DOHH2 (cell line): ENCODE results near the gene WDR13.

Experiments
- H3F3A ChIP-seq: fragments of 200-600 bp; sonication (generic), shearing (Covaris generic); 2 replicates; pipeline ENCODE4 v1.6.0; 2016; ENCODE audit warnings: antibody characterized with exemption, mild to moderate bottlenecking; ENCODE audit not compliant: control insufficient read depth, insufficient read depth
- H3K27ac ChIP-seq: fragments of 200-600 bp; sonication (generic); 2 replicates; pipeline ENCODE4 v1.5.1; 2014; ENCODE audit warnings: low read depth, mild to moderate bottlenecking, low read length, moderate library complexity
- H3K27me3 ChIP-seq: fragments of 200-600 bp; sonication (generic); 2 replicates; pipeline ENCODE4 v1.6.1; 2014; ENCODE audit warnings: mild to moderate bottlenecking, low read length, mixed read lengths; ENCODE audit not compliant: control insufficient read depth
- H3K36me3 ChIP-seq: fragments of 200-600 bp; sonication (generic); 2 replicates; pipeline ENCODE4 v1.6.1; 2014; ENCODE audit warnings: mild to moderate bottlenecking, low read length, moderate library complexity, mixed read lengths; ENCODE audit not compliant: control insufficient read depth
- H3K4me1 ChIP-seq: fragments of 200-600 bp; sonication (generic); 2 replicates; pipeline ENCODE4 v1.6.1; 2014; ENCODE audit warnings: mild to moderate bottlenecking, low read length, mixed read lengths; ENCODE audit not compliant: control insufficient read depth
- H3K4me2 ChIP-seq: fragments of 200-600 bp; sonication (generic); 2 replicates; pipeline ENCODE4 v1.6.0; 2014; ENCODE audit warnings: mild to moderate bottlenecking, low read length, moderate library complexity
- H3K4me3 ChIP-seq: fragments of 200-600 bp; sonication (generic); 2 replicates; pipeline ENCODE4 v1.5.1; 2014; ENCODE audit warnings: mild to moderate bottlenecking, low read length, mixed read lengths
- H3K79me2 ChIP-seq: fragments of 200-600 bp; sonication (generic); 2 replicates; pipeline ENCODE4 v1.6.1; 2014; ENCODE audit warnings: mild to moderate bottlenecking, low read length, mixed read lengths; ENCODE audit not compliant: control insufficient read depth
- H3K9me2 ChIP-seq: fragments of 200-600 bp; sonication (generic); replicated peaks from 2 replicates; pipeline ENCODE4 v1.6.1; 2014; ENCODE audit warnings: mild to moderate bottlenecking, low read length, mixed read lengths; ENCODE audit not compliant: control insufficient read depth
- H3K9me3 ChIP-seq: fragments of 200-600 bp; sonication (generic); 2 replicates; pipeline ENCODE4 v1.6.1; 2014; ENCODE audit warnings: antibody characterized with exemption, low read length, mixed read lengths; ENCODE audit not compliant: control insufficient read depth, insufficient read depth
- H4K20me1 ChIP-seq: fragments of 200-600 bp; sonication (generic); 2 replicates; pipeline ENCODE4 v1.6.0; 2014; ENCODE audit warnings: low read depth, mild to moderate bottlenecking, antibody characterized with exemption, low read length, moderate library complexity; ENCODE audit not compliant: control insufficient read depth, insufficient read depth
- EZH2phosphoT487 ChIP-seq: fragments of 200-600 bp; sonication (generic); IDR thresholded peaks from 2 replicates; pipeline ENCODE4 v1.6.1; 2017; ENCODE audit warnings: borderline replicate concordance, mild to moderate bottlenecking, antibody characterized with exemption, low read length, moderate library complexity, mixed read lengths
- TF ChIP-seq, protein P1 (sequence below): fragments of 200-600 bp; sonication (generic); IDR thresholded peaks from one replicate; pipeline ENCODE4 v1.5.1; 2014; ENCODE audit warnings: antibody characterized with exemption, mild to moderate bottlenecking, low read depth, low read length; ENCODE audit not compliant: poor library complexity, severe bottlenecking

Gene WDR13

GRCh38 chrX:48579259-48579658 is 18.0 kb upstream of the WDR13 start:
- Histone ChIP-seq H3K36me3 (peaks cover 49% of the 10 kb centered on the region), H4K20me1 (peaks cover 11% of the 10 kb centered on the region; the same call in 1 of the 2 replicates), H3K4me2 (no peak overlapping the region), H3K4me3 (no peak overlapping the region), H3K9me3 (no peaks in the 10 kb centered on the region), H3K27ac (no peak overlapping the region), H3F3A (peaks cover 47% of the 10 kb centered on the region), H3K27me3 (no peaks in the 10 kb centered on the region), H3K79me2 (peaks cover 25% of the 10 kb centered on the region), H3K9me2 (no peaks in the 10 kb centered on the region), H3K4me1 (peaks cover 18% of the 10 kb centered on the region)
- TF ChIP-seq EZH2phosphoT487: no peak
- TF ChIP-seq, protein P1, sequence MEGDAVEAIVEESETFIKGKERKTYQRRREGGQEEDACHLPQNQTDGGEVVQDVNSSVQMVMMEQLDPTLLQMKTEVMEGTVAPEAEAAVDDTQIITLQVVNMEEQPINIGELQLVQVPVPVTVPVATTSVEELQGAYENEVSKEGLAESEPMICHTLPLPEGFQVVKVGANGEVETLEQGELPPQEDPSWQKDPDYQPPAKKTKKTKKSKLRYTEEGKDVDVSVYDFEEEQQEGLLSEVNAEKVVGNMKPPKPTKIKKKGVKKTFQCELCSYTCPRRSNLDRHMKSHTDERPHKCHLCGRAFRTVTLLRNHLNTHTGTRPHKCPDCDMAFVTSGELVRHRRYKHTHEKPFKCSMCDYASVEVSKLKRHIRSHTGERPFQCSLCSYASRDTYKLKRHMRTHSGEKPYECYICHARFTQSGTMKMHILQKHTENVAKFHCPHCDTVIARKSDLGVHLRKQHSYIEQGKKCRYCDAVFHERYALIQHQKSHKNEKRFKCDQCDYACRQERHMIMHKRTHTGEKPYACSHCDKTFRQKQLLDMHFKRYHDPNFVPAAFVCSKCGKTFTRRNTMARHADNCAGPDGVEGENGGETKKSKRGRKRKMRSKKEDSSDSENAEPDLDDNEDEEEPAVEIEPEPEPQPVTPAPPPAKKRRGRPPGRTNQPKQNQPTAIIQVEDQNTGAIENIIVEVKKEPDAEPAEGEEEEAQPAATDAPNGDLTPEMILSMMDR: no peak

DNA sequence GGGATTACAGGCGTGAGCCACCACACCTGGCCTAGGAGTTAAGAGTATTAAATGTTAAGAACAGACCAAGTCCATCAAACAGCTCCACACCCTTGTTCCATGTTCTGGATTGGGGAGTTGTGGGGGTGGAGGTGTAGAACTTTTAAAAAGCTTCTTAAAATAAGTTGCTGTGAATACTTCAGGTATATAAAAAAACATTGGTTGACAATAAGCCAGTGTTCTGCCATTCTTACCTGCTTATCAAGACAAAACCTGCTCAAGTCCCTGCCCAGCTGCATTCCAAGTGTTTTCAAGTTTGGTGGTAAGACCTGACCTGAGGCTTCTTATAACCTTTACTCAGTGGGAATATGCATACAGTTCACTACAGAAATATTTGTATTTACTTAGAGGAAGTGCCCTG is 16.6 kb upstream of the WDR13 start:
- H3K9me3 ChIP-seq: no peaks in the 10 kb centered on the region
- H3K27ac ChIP-seq: no peak overlapping the region
- peaks cover 39% of the 10 kb centered on the region for H3F3A ChIP-seq

DNA sequence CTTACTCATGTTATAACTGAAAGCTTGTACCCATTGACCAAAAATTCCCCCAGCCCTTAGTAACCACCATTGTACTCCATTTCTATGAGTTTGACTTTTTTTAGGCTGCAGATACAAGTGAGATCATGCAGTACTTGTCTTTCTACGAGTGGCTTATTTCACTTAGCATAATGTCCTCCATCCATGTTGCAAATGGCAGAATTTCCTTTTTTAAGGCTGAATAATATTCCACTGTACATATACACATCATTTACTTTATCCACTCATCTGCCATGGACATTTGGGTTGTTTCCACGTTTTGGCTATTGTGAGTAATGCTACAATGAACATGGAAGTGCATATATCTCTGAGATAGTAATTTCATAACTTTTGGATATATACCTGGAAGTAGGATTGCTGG is 12.6 kb upstream of the WDR13 start:
- no peaks in the 10 kb centered on the region for H3K9me2 ChIP-seq
- H3K27me3 ChIP-seq: no peaks in the 10 kb centered on the region
- H3K4me3 ChIP-seq: no peak overlapping the region
- no peaks in the 10 kb centered on the region for H4K20me1 ChIP-seq
- H3K9me3 ChIP-seq: no peaks in the 10 kb centered on the region
- no peaks in the 10 kb centered on the region for H3K36me3 ChIP-seq
- H3F3A ChIP-seq: peaks cover 3% of the 10 kb centered on the region
- TF ChIP-seq, protein P1: no peak
- TF ChIP-seq EZH2phosphoT487: no peak
- H3K79me2 ChIP-seq: no peaks in the 10 kb centered on the region
- no peak overlapping the region for H3K4me2 ChIP-seq
- H3K27ac ChIP-seq: no peak overlapping the region
- H3K4me1 ChIP-seq: no peaks in the 10 kb centered on the region

More for the DNA sequence above, 16.6 kb upstream of the WDR13 start:
- Histone ChIP-seq H3K4me1 (peaks cover 14% of the 10 kb centered on the region), H4K20me1 (peaks cover 4% of the 10 kb centered on the region; the same call in 1 of the 2 replicates), H3K4me2 (no peak overlapping the region), H3K9me2 (no peaks in the 10 kb centered on the region), H3K36me3 (peaks cover 37% of the 10 kb centered on the region), H3K27me3 (no peaks in the 10 kb centered on the region), H3K79me2 (peaks cover 12% of the 10 kb centered on the region), H3K4me3 (no peak overlapping the region)
- no peak for TF ChIP-seq EZH2phosphoT487
- TF ChIP-seq, protein P1: no peak
